Measurements from ENCODE around the gene EEFSEC.

Gene EEFSEC

GRCh38 chr3:128432971-128433836 is 279.9 kb downstream of the EEFSEC start:
- no peak for DNase-seq

GRCh38 chr3:128433837-128434165 is 280.5 kb downstream of the EEFSEC start:
- DNase-seq, result no peak

DNA sequence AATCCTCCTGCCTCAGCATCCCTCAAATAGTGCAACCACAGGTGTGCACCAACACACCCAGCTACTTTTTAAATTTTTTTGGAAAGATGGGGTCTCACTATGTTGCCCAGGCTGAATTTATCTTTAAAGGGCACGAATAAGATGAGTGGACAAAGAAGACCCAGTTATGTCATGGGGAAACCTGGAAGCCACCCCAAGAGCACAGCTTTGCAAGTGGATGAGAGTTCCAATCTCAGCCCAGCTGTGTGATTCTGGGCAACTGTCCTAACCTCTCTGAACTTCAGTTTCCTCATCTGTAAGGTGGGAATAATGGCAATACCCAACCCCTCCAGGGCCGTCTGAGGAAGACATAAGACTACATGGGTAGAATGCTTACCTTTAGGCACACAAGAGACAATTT is 281.2 kb downstream of the EEFSEC start:
- DNase-seq, result no peak

DNA sequence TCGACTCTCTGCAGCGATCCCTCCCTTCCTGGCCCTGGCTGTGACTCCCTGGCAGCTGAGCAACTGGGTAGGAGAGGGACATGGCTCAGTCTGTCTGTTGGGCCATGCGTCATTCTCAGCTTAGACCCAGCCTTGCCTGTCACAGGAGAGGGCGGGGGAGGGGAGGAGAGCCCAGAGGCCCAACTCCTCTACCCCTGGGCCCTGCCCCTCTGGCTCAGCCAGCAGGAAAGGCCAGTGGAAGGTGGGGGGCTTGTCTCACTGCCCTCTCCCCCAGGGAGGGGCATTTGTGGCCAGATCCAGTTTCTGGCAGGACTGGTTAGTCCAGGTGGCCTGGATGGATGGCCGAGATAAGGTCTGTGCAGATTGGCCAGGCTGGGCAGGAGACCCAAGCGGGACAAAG is 281.8 kb downstream of the EEFSEC start:
- DNase-seq, result no peak

- no peak for DNase-seq
Observed at GRCh38 chr3:128435561-128435960, 282.3 kb downstream of the EEFSEC start.

DNA sequence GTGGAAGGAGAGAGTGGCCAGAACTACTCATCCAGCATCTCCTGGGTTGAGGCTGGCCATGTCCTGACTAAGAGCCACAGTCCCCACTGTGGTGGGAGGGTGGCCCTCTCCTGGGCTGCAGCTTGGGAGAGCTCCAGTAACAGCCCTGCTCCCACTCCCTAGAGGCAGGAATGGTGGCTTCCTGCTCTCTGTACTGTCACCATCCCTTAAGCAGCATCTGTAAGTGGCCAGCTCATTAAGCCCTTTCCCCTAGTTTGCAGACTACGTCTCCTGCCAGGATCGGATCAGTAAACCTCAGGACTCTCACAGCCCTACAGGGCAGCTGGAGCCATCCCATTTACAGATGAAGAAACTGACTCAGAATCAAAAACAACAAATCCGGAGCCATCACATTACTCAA is 282.9 kb downstream of the EEFSEC start:
- no peak for DNase-seq

GRCh38 chr3:128438488-128439072 is 285.3 kb downstream of the EEFSEC start:
- no peak for DNase-seq

- no peak for DNase-seq
Observed at GRCh38 chr3:128439226-128439625, 285.9 kb downstream of the EEFSEC start.

GRCh38 chr3:128442070-128442469 is 288.8 kb downstream of the EEFSEC start:
- DNase-seq, result no peak

GRCh38 chr3:128442949-128443348 is 289.7 kb downstream of the EEFSEC start:
- DNase-seq, result no peak

DNA sequence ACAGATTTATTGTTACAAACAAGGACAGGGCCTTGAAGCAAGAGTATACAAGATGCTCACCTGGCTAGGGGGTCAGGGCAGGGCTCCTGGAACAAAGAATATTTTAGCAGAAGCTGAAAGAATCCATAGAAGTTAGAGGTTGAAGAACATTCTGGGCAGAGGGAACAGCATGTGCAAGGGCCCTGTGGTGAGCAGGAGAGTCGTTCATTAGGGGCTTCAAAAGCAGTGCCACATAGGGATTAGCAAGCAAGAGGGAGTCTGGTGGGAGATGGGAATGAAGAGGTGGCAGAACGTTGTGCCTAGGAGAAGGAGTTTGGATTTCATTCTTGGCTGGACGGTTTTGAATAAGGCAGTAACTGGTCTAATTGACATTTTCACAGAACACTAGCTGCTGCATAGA is 290.5 kb downstream of the EEFSEC start:
- no peak for DNase-seq

GRCh38 chr3:128445357-128445756 is 292.1 kb downstream of the EEFSEC start:
- DNase-seq, result no peak

- DNase-seq, result no peak
Observed at GRCh38 chr3:128446821-128447220, 293.5 kb downstream of the EEFSEC start.

DNA sequence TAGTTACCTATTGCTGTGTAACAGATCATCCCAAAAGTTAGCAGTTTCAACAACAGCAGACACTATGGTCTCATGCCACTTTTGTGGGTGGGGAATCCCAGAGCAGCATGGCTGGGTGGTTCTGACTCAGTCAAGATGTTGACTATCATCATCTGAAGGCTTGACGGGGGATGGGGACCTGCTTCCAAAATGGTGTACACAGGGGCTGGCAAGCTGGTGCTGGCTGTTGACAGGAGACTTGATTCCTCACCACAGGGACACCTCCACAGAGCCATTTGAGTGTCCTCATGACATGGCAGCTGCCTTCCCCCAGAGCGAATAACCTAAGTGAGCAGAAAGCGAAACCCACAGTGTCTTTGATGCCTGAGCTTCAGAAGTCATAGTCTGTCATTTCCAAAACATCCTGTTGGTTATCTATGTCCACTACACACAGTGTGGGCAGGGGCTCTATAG is 294.3 kb downstream of the EEFSEC start:
- no peak for DNase-seq

DNA sequence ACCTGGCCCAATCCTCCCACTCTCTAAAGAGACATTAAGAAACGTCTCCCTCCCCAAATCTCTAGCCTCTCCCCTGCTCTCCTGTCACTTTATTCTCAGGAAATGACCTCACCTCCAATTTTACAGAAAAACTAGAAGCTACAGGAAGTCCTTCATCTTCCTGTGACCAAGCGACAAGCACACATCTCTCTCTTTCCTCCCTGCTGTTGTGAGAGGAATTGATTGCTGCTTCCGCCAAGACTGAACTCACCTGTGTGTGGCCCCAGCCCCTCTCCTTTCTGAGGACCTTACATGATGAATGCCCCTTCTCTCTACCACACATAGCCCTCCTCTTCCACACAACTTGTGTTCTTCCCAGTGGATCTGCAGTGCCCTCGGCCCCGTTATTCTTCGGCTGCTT is 295.2 kb downstream of the EEFSEC start:
- DNase-seq, result no peak

GRCh38 chr3:128449111-128449638 is 295.9 kb downstream of the EEFSEC start:
- DNase-seq, result no peak

- no peak for DNase-seq
Observed at GRCh38 chr3:128452120-128452519, 298.8 kb downstream of the EEFSEC start.

DNA sequence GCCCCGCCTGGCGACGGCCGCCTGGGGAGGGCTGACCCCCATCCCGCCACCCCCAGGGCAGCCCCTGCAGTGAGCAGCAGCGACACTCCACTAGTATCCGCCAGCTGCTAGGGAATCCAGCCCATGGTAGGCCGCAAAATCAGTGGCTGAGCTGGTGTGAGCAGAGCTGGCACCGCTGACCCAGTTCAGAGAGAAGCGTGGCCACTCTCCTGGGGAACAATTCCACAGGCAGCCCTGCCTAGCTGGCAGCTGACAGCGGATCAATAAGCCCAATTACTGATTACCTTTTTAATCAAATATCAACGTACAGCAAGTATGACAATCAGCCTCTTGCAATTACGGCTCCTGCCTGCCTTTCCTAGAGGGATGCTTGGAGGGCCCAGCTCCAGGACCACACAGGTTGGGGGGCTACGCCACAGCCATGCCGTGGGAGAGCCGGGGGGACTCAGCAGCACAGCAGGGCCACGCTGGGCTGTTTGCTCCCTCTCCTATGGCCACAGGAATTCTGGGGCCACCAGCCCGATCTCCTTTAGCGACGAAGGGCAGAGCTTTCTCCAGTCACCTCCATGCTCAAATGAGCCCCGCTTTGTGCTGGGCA is 299.5 kb downstream of the EEFSEC start:
- no peak for DNase-seq

DNA sequence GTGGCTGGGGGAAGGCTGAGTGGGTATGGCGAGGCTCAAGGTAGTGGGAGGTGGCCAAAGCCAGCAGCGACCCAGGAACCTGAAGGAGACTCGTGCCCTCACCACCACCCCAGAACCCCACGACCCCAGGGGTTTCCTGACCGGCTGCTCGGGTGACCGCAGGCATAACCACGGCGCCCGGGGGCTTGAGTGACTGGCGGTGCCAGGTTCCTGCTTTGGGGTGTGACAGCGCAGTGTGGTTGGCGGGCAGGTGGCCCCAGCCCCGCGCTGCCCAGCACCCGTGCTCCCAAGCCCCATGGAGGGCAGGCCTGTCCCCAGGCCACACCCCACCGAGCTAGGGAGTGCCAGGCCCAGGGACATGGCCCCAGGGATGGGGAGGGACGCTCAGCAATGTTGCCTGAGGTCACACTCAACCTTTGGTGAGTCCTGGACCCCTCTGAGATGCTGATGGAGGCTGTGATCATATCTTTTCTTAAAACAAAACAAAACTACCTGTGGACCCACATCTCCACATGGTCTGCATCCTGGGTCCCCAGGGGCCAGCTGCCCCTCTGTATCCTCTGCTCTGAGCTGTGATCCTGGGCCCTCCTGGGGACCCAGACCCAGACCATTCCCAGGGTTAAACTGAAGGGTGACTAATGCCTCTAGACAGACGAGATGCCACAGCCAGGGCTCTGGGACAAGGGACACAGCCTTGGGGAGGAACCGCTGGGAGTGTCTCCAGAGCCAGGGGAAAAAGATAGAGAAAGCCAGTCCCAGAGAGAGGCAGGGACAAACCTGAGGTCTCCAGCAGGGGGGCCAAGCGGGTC is 300.4 kb downstream of the EEFSEC start:
- no peak for DNase-seq

GRCh38 chr3:128454310-128454618 is 301.0 kb downstream of the EEFSEC start:
- no peak for DNase-seq

- no peak for DNase-seq
Observed at GRCh38 chr3:128455116-128455515, 301.8 kb downstream of the EEFSEC start.

DNA sequence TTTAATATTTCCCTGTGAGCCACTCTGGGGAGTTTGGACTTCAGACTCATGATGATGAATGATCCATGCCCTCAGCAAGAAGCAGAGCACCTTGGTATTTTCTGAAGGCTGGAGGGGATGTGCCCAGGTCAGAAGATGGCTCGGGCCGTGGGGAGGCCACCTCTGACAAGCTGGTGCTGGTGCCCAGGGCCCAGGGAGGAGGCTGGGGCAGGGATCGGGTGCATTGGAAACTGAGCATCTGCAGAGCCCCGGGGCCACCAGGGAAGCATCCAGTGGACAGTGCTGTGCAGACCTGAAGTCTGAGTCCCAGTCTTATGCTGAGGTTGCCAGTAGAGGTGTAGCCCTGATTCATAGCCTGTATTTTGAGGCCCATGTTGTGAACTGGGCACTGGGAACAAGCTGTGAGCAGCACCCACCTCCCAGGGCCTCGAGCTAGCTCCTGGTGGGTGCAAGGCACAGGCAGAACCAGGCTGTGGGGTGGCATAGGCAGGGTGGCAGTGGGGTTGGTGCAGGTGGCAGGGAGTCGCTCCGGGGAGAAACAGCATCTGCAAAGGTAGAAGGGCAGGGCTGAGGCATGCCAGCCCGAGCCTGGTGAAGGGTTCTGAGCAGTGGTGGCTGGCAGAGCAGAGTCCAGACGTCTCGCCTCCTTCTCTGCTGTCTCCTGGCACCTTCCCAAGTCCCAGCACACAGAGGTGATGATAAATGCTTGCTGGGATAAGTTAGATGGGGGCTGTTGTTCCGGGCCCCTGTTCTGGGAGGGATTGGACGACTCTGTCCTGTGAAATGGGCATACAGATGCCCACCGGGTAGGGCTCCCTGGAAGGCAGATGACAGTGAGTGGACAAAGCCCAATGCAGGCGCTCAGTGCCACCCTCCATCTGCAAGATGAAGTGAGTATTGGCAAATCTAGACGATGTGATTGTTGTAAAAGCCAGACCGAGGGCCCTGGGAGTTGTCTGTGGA is 302.8 kb downstream of the EEFSEC start:
- no peak for DNase-seq
